IMR-90 (cell line): Measurements from ENCODE around the gene CTBP2. TPM values are rescaled to one million over a fixed set of nuclear protein-coding genes. Genes with fewer than 3 reads are reported as not detected.

Source experiments
- ATAC-seq: fragments of 200-7000 bp; cut with Tn5 transposase; 2 replicates; pipeline ENCODE4 v1.9.1; 2020; ENCODE audit warnings: low read depth, mild to moderate bottlenecking, moderate library complexity
- BruUV-seq: library from RNA; stranded (reverse); fragments of 400-500 nt; replicated peaks from 2 replicates; lab custom pipeline; 2021; lab: Mats Ljungman, UMichigan
- CTCF ChIA-PET: fragments of 300-600 bp; formaldehyde crosslinking; extraction: SDS; loops from one replicate; lab custom pipeline; 2021; ENCODE audit warnings: antibody characterized with exemption; lab: Yijun Ruan, JAX
- POLR2A ChIA-PET: fragments of 300-600 bp; sonication (Branson Sonifier 250); formaldehyde crosslinking; loops from one replicate; lab custom pipeline; 2022; ENCODE audit warnings: antibody characterized with exemption; ENCODE audit not compliant: unreplicated experiment; lab: Charles Lee
- DNase-seq: peaks from one replicate; pipeline ENCODE4 v3.0.0; 2013
- H2AFZ ChIP-seq: replicated peaks from 2 replicates; pipeline ENCODE3; 2013; ENCODE audit warnings: low read length, mild to moderate bottlenecking; ENCODE audit not compliant: poor library complexity
- H2AK5ac ChIP-seq: 2 replicates; pipeline ENCODE4 v1.6.1; 2013; ENCODE audit warnings: low read depth, low read length, inconsistent platforms
- H2AK9ac ChIP-seq: replicated peaks from 2 replicates; pipeline ENCODE3; 2013; ENCODE audit warnings: mild to moderate bottlenecking, low read depth, low read length, moderate library complexity; ENCODE audit not compliant: poor library complexity
- H2BK120ac ChIP-seq: 2 replicates; pipeline ENCODE4 v1.6.1; 2013; ENCODE audit warnings: low read depth, low read length, inconsistent platforms
- H2BK15ac ChIP-seq: 3 replicates; pipeline ENCODE4 v1.6.1; 2013; ENCODE audit warnings: low read depth, low read length, inconsistent platforms
- H2BK20ac ChIP-seq: 2 replicates; pipeline ENCODE4 v1.6.1; 2013; ENCODE audit warnings: low read depth, mild to moderate bottlenecking, inconsistent platforms, low read length, moderate library complexity
- H2BK5ac ChIP-seq: 2 replicates; pipeline ENCODE4 v1.6.1; 2013; ENCODE audit warnings: mild to moderate bottlenecking, low read depth, low read length, inconsistent platforms; ENCODE audit not compliant: poor library complexity, severe bottlenecking
- H3K14ac ChIP-seq: replicated peaks from 2 replicates; pipeline ENCODE4 v1.6.1; 2013; ENCODE audit warnings: low read depth, low read length, inconsistent platforms
- H3K18ac ChIP-seq: 2 replicates; pipeline ENCODE4 v1.6.1; 2013; ENCODE audit warnings: low read depth, low read length, control low read depth
- H3K23ac ChIP-seq: 2 replicates; pipeline ENCODE4 v1.6.1; 2013; ENCODE audit warnings: low read depth, low read length, inconsistent platforms
- H3K27ac ChIP-seq: 2 replicates; pipeline ENCODE4 v1.5.1; 2013; ENCODE audit warnings: mild to moderate bottlenecking, control low read depth, low read length; ENCODE audit not compliant: insufficient read depth
- H3K27me3 ChIP-seq: 2 replicates; pipeline ENCODE4 v1.6.1; 2013; ENCODE audit warnings: low read length; ENCODE audit not compliant: control insufficient read depth, insufficient read depth
- H3K36me3 ChIP-seq: 2 replicates; pipeline ENCODE4 v1.6.1; 2013; ENCODE audit warnings: low read length, mixed read lengths; ENCODE audit not compliant: control insufficient read depth, insufficient read depth
- H3K4ac ChIP-seq: 2 replicates; pipeline ENCODE4 v1.6.1; 2013; ENCODE audit warnings: low read depth, low read length, inconsistent platforms
- H3K4me1 ChIP-seq: 2 replicates; pipeline ENCODE4 v1.6.1; 2013; ENCODE audit warnings: low read length, mixed read lengths; ENCODE audit not compliant: control insufficient read depth, insufficient read depth
- H3K4me2 ChIP-seq: 2 replicates; pipeline ENCODE4 v1.6.1; 2013; ENCODE audit warnings: low read depth, mild to moderate bottlenecking, control low read depth, low read length, moderate library complexity
- H3K4me3 ChIP-seq: 2 replicates; pipeline ENCODE4 v1.5.1; 2013; ENCODE audit warnings: low read depth, mild to moderate bottlenecking, control low read depth, low read length, moderate library complexity; ENCODE audit not compliant: insufficient read depth
- H3K56ac ChIP-seq: 2 replicates; pipeline ENCODE4 v1.6.1; 2013; ENCODE audit warnings: low read length, inconsistent platforms; ENCODE audit not compliant: insufficient read depth; ENCODE audit errors: extremely low read depth
- H3K79me1 ChIP-seq, 2 experiments: 2 replicates each; pipeline ENCODE4 v1.6.1; 2013; ENCODE audit warnings: low read length in 2 of 2, inconsistent platforms in 1 of 2, low read depth in 1 of 2
- H3K9ac ChIP-seq: 2 replicates; pipeline ENCODE4 v1.6.1; 2013; ENCODE audit warnings: low read depth, low read length, control low read depth
- H3K9me1 ChIP-seq: 2 replicates; pipeline ENCODE4 v1.6.1; 2013; ENCODE audit warnings: low read length, inconsistent platforms; ENCODE audit not compliant: insufficient read depth
- H3K9me3 ChIP-seq: 2 replicates; pipeline ENCODE4 v1.6.1; 2013; ENCODE audit warnings: low read length; ENCODE audit not compliant: control insufficient read depth, insufficient read depth
- H4K20me1 ChIP-seq: 2 replicates; pipeline ENCODE4 v1.6.1; 2013; ENCODE audit warnings: low read length, inconsistent platforms; ENCODE audit not compliant: insufficient read depth
- H4K5ac ChIP-seq: 2 replicates; pipeline ENCODE4 v1.6.1; 2013; ENCODE audit warnings: mild to moderate bottlenecking, low read depth, low read length, control low read depth
- H4K8ac ChIP-seq, 2 experiments: 2 replicates each; pipeline ENCODE4 v1.6.1; 2013; ENCODE audit warnings: low read depth in 2 of 2, low read length in 2 of 2, control low read depth in 1 of 2, inconsistent platforms in 1 of 2
- H4K91ac ChIP-seq: 2 replicates; pipeline ENCODE4 v1.6.1; 2013; ENCODE audit warnings: low read depth, low read length, inconsistent platforms; ENCODE audit not compliant: insufficient read depth
- BHLHE40 ChIP-seq: fragments of 150-350 bp; IDR thresholded peaks from 2 replicates; pipeline ENCODE4 v1.6.1; 2016; ENCODE audit warnings: mild to moderate bottlenecking, low read depth, low read length
- CTCF ChIP-seq: conservative IDR thresholded peaks from 2 replicates; pipeline ENCODE4 v1.5.1; 2012; ENCODE audit warnings: mild to moderate bottlenecking, low read depth, low read length, improper control_type of control experiment
- MAFK ChIP-seq: IDR thresholded peaks from 2 replicates; pipeline ENCODE4 v1.6.1; 2012; ENCODE audit warnings: low read depth, low read length, improper control_type of control experiment
- USF2 ChIP-seq: fragments of 150-350 bp; IDR thresholded peaks from 2 replicates; pipeline ENCODE4 v1.6.1; 2017; ENCODE audit warnings: mild to moderate bottlenecking, antibody characterized with exemption, low read length, low read depth
- WGBS, 2 experiments: methylation state at CpG; one replicate each; pipeline versions ENCODE4 v1.1.5 to v1.1.7; 2013; ENCODE audit warnings: missing lambda C conversion rate in 2 of 2; ENCODE audit not compliant: insufficient read length in 1 of 2; ENCODE audit errors: extremely low coverage in 2 of 2; 5-methylcytosine and 5-hydroxymethylcytosine counted together
- dilution Hi-C: fragments of 300-500 bp; cut with HindIII; formaldehyde crosslinking; loops from one replicate; pipeline ENCODE4 v1.14.3; 2018; ENCODE audit warnings: low sequenced_read_pairs; ENCODE audit not compliant: unreplicated experiment
- in situ Hi-C: fragments of 300-500 bp; cut with MboI; formaldehyde crosslinking; loops from 3 replicates; pipeline ENCODE4 v1.14.3; 2019; ENCODE audit warnings: low sequenced_read_pairs, inconsistent platforms, mixed read lengths
- intact Hi-C: fragments of 100-400 bp; cut with micrococcal nuclease; formaldehyde crosslinking; loops from 2 replicates; pipeline ENCODE4 v1.10.0; 2022
- polyA plus RNA-seq, 3 experiments: library from polyadenylated mRNA; depleted of rRNA; stranded (reverse); fragments of >200 nt; gene quantifications; 2 replicates each; pipeline ENCODE4 v1.2.3, GENCODE V29; 2012; ENCODE audit warnings: low replicate concordance in 1 of 3
- total RNA-seq: library from RNA; depleted of rRNA; stranded (reverse); fragments of >200 nt; gene quantifications from 2 replicates; pipeline ENCODE4 v1.2.3, GENCODE V29; 2012

Gene CTBP2
- total and polyA plus RNA-seq, 2 of the 4 experiments (the other 2 are of a cell fraction), result 81.0 to 86.6 TPM

DNA sequence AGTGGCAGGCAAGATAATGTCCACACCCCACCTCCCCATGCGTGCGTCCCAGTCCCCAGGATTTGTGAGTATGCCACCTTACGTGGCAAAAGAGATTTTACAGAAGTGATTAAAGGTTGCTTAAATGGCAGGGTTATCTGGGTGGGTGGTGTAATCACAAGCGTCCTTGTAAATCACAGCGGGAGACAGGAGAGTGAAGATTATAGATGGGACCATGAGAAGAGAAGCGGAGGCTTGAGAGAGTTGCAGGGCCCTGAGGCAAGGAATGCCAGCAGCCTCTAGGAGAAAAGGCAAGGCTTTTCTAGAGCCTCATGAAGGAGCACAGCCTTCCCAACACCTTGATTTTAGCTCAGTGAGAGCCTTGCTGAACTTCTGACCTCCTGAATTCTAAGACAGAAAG is 208.2 kb downstream of the CTBP2 start:
- no peak overlapping the region for H2AK9ac ChIP-seq
- in situ Hi-C loops, result no loop called here
- CTCF ChIA-PET, result no interaction called here

More for the DNA sequence above, 208.2 kb downstream of the CTBP2 start:
- BruUV-seq, result no TSS peak
- Histone ChIP-seq H3K27me3 (no peaks in the 10 kb centered on the region), H3K4ac (no peak overlapping the region), H2BK15ac (no peak overlapping the region), H3K9ac (no peak overlapping the region), H4K8ac (no peak overlapping the region), H2BK20ac (no peak overlapping the region), H3K56ac (no peak overlapping the region), H3K27ac (0 out of 2 replicates have a peak overlapping the region, but pooled peaks have one; percentile 20), H3K4me3 (no peak overlapping the region), H3K14ac (no peak overlapping the region), H3K9me1 (peaks cover 12% of the 10 kb centered on the region), H3K18ac (no peak overlapping the region), H3K9me3 (no peaks in the 10 kb centered on the region), H3K4me1 (peaks cover 10% of the 10 kb centered on the region), H2BK120ac (no peak overlapping the region), H2AFZ (no peak overlapping the region), H3K4me2 (no peak overlapping the region), H4K20me1 (peaks cover 69% of the 10 kb centered on the region), H3K23ac (no peak overlapping the region), H3K36me3 (peaks cover 19% of the 10 kb centered on the region), H3K79me1 (peaks cover 26 to 81% of the 10 kb centered on the region in 2 experiments), H2BK5ac (no peak overlapping the region), H4K91ac (no peak overlapping the region), H4K5ac (no peak overlapping the region), H2AK5ac (no peak overlapping the region)
- POLR2A ChIA-PET, result no interaction called here
- DNase-seq (no peak), ATAC-seq (no peak)
- WGBS, 2 experiments, result no CpG with 5 or more reads among the region's 6 CpGs
- intact Hi-C loops, result no loop called here
- dilution Hi-C loops, result no loop called here
- TF ChIP-seq BHLHE40 (no peak), USF2 (no peak), MAFK (no peak), CTCF (no peak)
